ENCODE data around the gene MB. TPM values are rescaled to one million over a fixed set of nuclear protein-coding genes. Genes with fewer than 3 reads are reported as not detected.

Gene MB
- total and polyA plus RNA-seq, 9 of the 15 experiments (the other 6 are each of a cell fraction or from before 2014, with no cell fraction given) = not detected

DNA sequence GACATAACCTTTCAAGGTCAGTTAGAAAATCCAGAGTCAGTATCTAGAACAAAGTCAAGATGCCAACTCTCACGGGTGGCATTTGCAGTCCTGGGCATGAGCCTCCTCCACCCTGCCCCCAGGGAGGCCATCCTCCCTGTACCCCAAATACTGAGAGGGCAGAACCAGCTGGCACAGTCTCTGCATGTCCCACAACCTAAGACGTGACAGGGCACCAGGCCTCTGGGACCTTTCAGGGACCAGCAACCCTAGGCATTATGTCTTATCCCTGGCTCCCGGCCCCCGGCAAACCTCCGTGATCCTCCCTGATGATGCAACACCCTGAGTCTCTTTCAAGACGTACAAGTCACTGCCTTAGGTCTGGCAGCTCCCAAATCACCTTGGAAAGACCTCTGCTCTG is 2.0 kb downstream of the MB start:
- H3K36me3 ChIP-seq (ENCODE audit: control insufficient read depth, insufficient read depth, low read length) = no peaks in the 10 kb centered on the region
- no peak overlapping the region; the same call in 2 of the 3 replicates for H3K27ac ChIP-seq (ENCODE audit: extremely low read depth, low read depth, low read length)
- POLR2A ChIA-PET = no interaction called here
- intact Hi-C loops (cut with micrococcal nuclease) = no loop called here
- 7% methylated on average over 5 of the region's 6 CpGs for WGBS (ENCODE audit: insufficient coverage, low coverage, missing lambda C conversion rate)
- H3K9me3 ChIP-seq (replicated peaks; ENCODE audit: control insufficient read depth, insufficient read depth, low read depth, low read length) = no peaks in the 10 kb centered on the region
- no peak overlapping the region for H3K4me3 ChIP-seq
- in situ Hi-C loops (cut with MboI) = loop anchor here (10.0 kb wide), 1 partner anchor 510 kb away; no protein-coding TSS in a partner anchor
- no peaks in the 10 kb centered on the region for H4K20me1 ChIP-seq (replicated peaks; ENCODE audit: control insufficient read depth, insufficient read depth, low read length)
- no peaks in the 10 kb centered on the region for H3K79me2 ChIP-seq (ENCODE audit: control insufficient read depth, insufficient read depth, low read length)
- DNase-seq (ENCODE audit: extremely low read depth in 1 of 4, low spot score in 3 of 4) = no peak
- H3K9me1 ChIP-seq (ENCODE audit: control insufficient read depth, insufficient read depth, low read length) = no peaks in the 10 kb centered on the region
- CTCF ChIA-PET (ENCODE audit: low intra/inter-chr PET ratio) = no interaction called here
- H3K4me2 ChIP-seq (ENCODE audit: insufficient read depth, low read length) = peak overlapping the region; percentile 12; the same call in 1 of the 2 replicates
- peak overlapping the region; percentile 38 for H2AFZ ChIP-seq (ENCODE audit: low read depth, low read length)
- no peak overlapping the region for H3K9ac ChIP-seq (ENCODE audit: insufficient read depth in 1 of 2, low read depth in 2 of 2, low read length in 2 of 2)
- no peaks in the 10 kb centered on the region; a peak in 1 of 5 replicates for H3K27me3 ChIP-seq (ENCODE audit: control insufficient read depth in 2 of 2, insufficient read depth in 2 of 2, low read length in 2 of 2)
- ATAC-seq = peak; percentile 84
- peaks cover 0 to 7% of the 10 kb centered on the region in 2 experiments; a peak in 3 of 5 replicates for H3K4me1 ChIP-seq (replicated peaks in 1 of 2; ENCODE audit: control insufficient read depth in 2 of 2, insufficient read depth in 2 of 2, low read length in 2 of 2)
- FAIRE-seq = no peak
- BruUV-seq (replicated peaks) = no TSS peak
- TF ChIP-seq CBX2 (IDR thresholded peaks at IDR 0.05; ENCODE audit: insufficient read depth, low read length, poor library complexity, severe bottlenecking) = no peak
- peak; percentile 65 for TF ChIP-seq ATF4 (CRISPR knock-in tag; IDR thresholded peaks at IDR 0.05)
- no peak for TF ChIP-seq HDAC3 (IDR thresholded peaks at IDR 0.05; ENCODE audit: borderline replicate concordance, partially characterized antibody)
- TF ChIP-seq SFPQ (IDR thresholded peaks at IDR 0.05; ENCODE audit: low read depth, low read length) = no peak
- TF ChIP-seq TRIM24 (IDR thresholded peaks at IDR 0.05) = peak in 1 of 2 experiments; percentile 68; a peak in 2 of 4 replicates
- no peak for TF ChIP-seq GTF2B (IDR thresholded peaks at IDR 0.05; ENCODE audit: extremely low read depth, insufficient read length)
- TF ChIP-seq E2F3 (CRISPR knock-in tag; IDR thresholded peaks at IDR 0.05) = no peak
- TF ChIP-seq CXXC5 (CRISPR knock-in tag; IDR thresholded peaks at IDR 0.05) = 0 out of 2 replicates have a peak, but pooled peaks have one; percentile 53
- TF ChIP-seq ZNF589 (CRISPR knock-in tag; IDR thresholded peaks at IDR 0.05; ENCODE audit: low read depth) = peak; percentile 39; the same call in 1 of the 2 replicates
- TF ChIP-seq JUND (IDR thresholded peaks at IDR 0.05; ENCODE audit: borderline replicate concordance, low read depth, low read length) = peak; percentile 81
- no peak; the same call in 2 of the 3 replicates for TF ChIP-seq JUND (tag; IDR thresholded peaks at IDR 0.05; ENCODE audit: borderline replicate concordance, low read depth, low read length)
- TF ChIP-seq, protein P1, sequence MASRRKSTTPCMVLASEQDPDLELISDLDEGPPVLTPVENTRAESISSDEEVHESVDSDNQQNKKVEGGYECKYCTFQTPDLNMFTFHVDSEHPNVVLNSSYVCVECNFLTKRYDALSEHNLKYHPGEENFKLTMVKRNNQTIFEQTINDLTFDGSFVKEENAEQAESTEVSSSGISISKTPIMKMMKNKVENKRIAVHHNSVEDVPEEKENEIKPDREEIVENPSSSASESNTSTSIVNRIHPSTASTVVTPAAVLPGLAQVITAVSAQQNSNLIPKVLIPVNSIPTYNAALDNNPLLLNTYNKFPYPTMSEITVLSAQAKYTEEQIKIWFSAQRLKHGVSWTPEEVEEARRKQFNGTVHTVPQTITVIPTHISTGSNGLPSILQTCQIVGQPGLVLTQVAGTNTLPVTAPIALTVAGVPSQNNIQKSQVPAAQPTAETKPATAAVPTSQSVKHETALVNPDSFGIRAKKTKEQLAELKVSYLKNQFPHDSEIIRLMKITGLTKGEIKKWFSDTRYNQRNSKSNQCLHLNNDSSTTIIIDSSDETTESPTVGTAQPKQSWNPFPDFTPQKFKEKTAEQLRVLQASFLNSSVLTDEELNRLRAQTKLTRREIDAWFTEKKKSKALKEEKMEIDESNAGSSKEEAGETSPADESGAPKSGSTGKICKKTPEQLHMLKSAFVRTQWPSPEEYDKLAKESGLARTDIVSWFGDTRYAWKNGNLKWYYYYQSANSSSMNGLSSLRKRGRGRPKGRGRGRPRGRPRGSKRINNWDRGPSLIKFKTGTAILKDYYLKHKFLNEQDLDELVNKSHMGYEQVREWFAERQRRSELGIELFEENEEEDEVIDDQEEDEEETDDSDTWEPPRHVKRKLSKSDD (conservative IDR thresholded peaks at IDR 0.05; ENCODE audit: low read length) = no peak
- TF ChIP-seq HDAC8 (tag; IDR thresholded peaks at IDR 0.05) = no peak
